ENCODE results near the gene SEMA5A. TPM values are rescaled to one million over a fixed set of nuclear protein-coding genes. Genes with fewer than 3 reads are reported as not detected.

SEMA5A gene
- total RNA-seq, 1 donor from 2014 or later, result 31.1 TPM

DNA sequence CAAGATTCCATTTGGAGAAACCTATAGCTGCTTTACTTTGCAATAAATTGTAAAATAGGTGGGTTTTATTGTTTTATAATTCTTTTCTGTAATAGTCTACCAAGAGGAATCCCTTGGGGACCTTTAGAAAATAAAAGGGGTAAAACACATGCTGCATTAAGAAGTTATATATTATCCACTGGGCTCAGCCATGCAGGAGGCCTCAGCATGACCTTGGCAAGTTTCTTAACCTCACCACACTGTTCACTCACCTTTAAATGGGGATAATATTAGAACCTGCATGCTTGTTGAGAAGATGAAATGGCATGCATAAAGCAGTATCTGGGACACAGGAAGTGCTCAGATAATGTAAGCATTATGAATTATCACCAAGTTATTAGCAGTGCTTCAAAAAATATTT, 120.2 kb downstream of the SEMA5A start:
- no peaks in the 10 kb centered on the region for H3K4me1 Mint-ChIP-seq (ENCODE audit: unreplicated experiment)
- TF ChIP-seq, protein P1, sequence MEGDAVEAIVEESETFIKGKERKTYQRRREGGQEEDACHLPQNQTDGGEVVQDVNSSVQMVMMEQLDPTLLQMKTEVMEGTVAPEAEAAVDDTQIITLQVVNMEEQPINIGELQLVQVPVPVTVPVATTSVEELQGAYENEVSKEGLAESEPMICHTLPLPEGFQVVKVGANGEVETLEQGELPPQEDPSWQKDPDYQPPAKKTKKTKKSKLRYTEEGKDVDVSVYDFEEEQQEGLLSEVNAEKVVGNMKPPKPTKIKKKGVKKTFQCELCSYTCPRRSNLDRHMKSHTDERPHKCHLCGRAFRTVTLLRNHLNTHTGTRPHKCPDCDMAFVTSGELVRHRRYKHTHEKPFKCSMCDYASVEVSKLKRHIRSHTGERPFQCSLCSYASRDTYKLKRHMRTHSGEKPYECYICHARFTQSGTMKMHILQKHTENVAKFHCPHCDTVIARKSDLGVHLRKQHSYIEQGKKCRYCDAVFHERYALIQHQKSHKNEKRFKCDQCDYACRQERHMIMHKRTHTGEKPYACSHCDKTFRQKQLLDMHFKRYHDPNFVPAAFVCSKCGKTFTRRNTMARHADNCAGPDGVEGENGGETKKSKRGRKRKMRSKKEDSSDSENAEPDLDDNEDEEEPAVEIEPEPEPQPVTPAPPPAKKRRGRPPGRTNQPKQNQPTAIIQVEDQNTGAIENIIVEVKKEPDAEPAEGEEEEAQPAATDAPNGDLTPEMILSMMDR (IDR thresholded peaks at IDR 0.05; ENCODE audit: unreplicated experiment), result no peak

DNA sequence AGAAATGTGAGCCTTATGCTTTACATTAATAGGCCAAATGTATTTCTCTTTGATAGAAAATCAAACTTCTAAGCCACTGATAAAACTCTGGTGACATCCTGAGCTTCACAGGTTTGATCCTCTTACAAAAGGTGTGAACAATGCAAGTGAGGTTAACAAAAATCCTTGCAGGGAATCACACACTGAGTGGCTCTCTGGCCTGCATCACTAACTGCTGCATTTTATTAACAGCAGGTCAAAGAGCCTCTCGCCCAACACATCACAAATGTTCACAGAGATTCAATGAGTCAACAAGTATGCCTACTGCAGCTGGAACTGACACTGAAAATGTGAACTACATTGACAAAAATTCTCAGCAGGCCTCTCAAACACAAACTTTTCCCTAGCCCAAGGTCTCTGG, 122.3 kb downstream of the SEMA5A start:
- H3K27ac Mint-ChIP-seq (ENCODE audit: unreplicated experiment), result no peak overlapping the region
- H3K36me3 Mint-ChIP-seq (ENCODE audit: low read depth, unreplicated experiment), result no peaks in the 10 kb centered on the region
- no peak for DNase-seq (ENCODE audit: low spot score)
- no peaks in the 10 kb centered on the region for H3K9me3 Mint-ChIP-seq (ENCODE audit: unreplicated experiment)
- H3K4me1 Mint-ChIP-seq (ENCODE audit: unreplicated experiment), result no peaks in the 10 kb centered on the region
- no peaks in the 10 kb centered on the region for H3K27me3 Mint-ChIP-seq (ENCODE audit: unreplicated experiment)
- TF ChIP-seq, protein P1 (IDR thresholded peaks at IDR 0.05; ENCODE audit: unreplicated experiment), result no peak
- no peak overlapping the region for H3K4me3 Mint-ChIP-seq (ENCODE audit: unreplicated experiment)

More for the DNA sequence above, 120.2 kb downstream of the SEMA5A start:
- DNase-seq (ENCODE audit: low spot score), result no peak
- H3K36me3 Mint-ChIP-seq (ENCODE audit: low read depth, unreplicated experiment), result no peaks in the 10 kb centered on the region
- H3K27me3 Mint-ChIP-seq (ENCODE audit: unreplicated experiment), result no peaks in the 10 kb centered on the region
- H3K27ac Mint-ChIP-seq (ENCODE audit: unreplicated experiment), result no peak overlapping the region
- H3K9me3 Mint-ChIP-seq (ENCODE audit: unreplicated experiment), result no peaks in the 10 kb centered on the region
- no peak overlapping the region for H3K4me3 Mint-ChIP-seq (ENCODE audit: unreplicated experiment)

DNA sequence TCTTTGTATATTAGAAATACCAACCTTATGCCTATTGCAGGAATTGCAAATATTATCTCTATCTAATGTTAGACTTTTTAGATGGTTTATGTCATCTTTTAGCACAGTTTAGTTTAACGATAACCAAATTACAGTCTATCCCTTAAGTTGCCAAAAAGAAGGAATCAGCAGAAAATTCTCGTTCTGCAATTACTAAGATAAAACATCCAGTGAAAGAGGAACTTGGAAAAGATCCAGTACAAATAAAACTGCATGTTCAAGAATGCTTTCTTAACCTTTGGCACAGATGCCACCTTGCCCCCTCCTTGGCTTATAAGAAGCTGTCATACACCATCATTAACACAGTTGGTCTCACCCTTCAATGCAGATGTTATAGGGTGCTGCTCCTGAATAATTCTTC, 124.0 kb downstream of the SEMA5A start:
- Mint-ChIP-seq H3K27me3 (ENCODE audit: unreplicated experiment) (no peaks in the 10 kb centered on the region), H3K9me3 (ENCODE audit: unreplicated experiment) (no peaks in the 10 kb centered on the region), H3K4me1 (ENCODE audit: unreplicated experiment) (no peaks in the 10 kb centered on the region), H3K36me3 (ENCODE audit: low read depth, unreplicated experiment) (no peaks in the 10 kb centered on the region), H3K27ac (ENCODE audit: unreplicated experiment) (no peak overlapping the region), H3K4me3 (ENCODE audit: unreplicated experiment) (no peak overlapping the region)
- TF ChIP-seq, protein P1 (IDR thresholded peaks at IDR 0.05; ENCODE audit: unreplicated experiment), result no peak
- DNase-seq (ENCODE audit: low spot score), result no peak

DNA sequence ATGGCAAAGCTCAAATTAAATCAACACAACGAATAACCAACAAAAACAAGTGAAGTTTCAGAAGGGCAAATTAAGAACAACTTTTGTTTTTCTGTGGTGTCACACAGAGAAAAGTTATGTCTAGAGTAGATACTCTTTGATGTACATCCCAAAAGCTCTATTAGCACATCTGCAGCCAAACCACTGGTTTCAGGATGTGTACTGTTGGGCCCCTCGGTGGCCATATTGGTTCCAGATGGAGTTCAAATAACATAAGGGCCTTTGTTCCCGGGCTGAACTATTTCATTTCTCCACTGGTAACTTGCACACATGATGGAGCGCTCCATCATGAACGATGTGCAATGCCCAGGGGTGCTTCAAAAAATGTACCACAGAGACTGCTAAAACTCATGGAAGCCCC, 126.1 kb downstream of the SEMA5A start:
- Mint-ChIP-seq H3K4me1 (ENCODE audit: unreplicated experiment) (no peaks in the 10 kb centered on the region), H3K27ac (ENCODE audit: unreplicated experiment) (no peak overlapping the region), H3K27me3 (ENCODE audit: unreplicated experiment) (no peaks in the 10 kb centered on the region), H3K4me3 (ENCODE audit: unreplicated experiment) (no peak overlapping the region), H3K9me3 (ENCODE audit: unreplicated experiment) (no peaks in the 10 kb centered on the region), H3K36me3 (ENCODE audit: low read depth, unreplicated experiment) (no peaks in the 10 kb centered on the region)
- TF ChIP-seq, protein P1 (IDR thresholded peaks at IDR 0.05; ENCODE audit: unreplicated experiment), result no peak
- no peak for DNase-seq (ENCODE audit: low spot score)

DNA sequence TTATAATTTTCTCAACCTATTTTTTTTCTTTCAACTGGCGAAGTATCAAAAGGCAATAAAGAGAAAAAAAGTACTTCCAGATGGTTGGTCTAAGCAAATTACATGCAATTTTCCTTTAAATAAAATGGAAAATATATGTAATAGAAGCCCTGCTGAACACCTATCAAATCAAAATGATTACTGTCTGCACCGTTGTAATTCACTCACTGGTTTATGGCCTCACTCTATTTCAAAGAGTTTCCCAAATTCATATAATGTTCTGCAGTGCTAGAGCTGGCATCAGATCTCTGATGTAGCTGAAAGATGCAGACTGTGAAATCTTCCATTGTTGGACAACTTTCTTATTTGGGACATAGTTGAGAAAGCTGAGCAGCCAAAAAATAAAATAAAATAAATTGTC, 130.3 kb downstream of the SEMA5A start:
- Mint-ChIP-seq H3K27ac (ENCODE audit: unreplicated experiment) (no peak overlapping the region), H3K4me3 (ENCODE audit: unreplicated experiment) (no peak overlapping the region), H3K36me3 (ENCODE audit: low read depth, unreplicated experiment) (no peaks in the 10 kb centered on the region), H3K4me1 (ENCODE audit: unreplicated experiment) (no peaks in the 10 kb centered on the region), H3K9me3 (ENCODE audit: unreplicated experiment) (no peaks in the 10 kb centered on the region), H3K27me3 (ENCODE audit: unreplicated experiment) (no peaks in the 10 kb centered on the region)
- TF ChIP-seq, protein P1 (IDR thresholded peaks at IDR 0.05; ENCODE audit: unreplicated experiment), result no peak
- DNase-seq (ENCODE audit: low spot score), result no peak
